ENCODE results near the gene PTMS. TPM values are rescaled to one million over a fixed set of nuclear protein-coding genes. Genes with fewer than 3 reads are reported as not detected.
A peak's percentile ranks its signal among the peaks of the same experiment; 100 is the strongest.

Gene PTMS
- total and polyA plus RNA-seq, 2 of the 13 experiments (the other 11 are each of a cell fraction or from before 2014, with no cell fraction given): 40.5 to 82.4 TPM

- TF ChIP-seq, protein P1, sequence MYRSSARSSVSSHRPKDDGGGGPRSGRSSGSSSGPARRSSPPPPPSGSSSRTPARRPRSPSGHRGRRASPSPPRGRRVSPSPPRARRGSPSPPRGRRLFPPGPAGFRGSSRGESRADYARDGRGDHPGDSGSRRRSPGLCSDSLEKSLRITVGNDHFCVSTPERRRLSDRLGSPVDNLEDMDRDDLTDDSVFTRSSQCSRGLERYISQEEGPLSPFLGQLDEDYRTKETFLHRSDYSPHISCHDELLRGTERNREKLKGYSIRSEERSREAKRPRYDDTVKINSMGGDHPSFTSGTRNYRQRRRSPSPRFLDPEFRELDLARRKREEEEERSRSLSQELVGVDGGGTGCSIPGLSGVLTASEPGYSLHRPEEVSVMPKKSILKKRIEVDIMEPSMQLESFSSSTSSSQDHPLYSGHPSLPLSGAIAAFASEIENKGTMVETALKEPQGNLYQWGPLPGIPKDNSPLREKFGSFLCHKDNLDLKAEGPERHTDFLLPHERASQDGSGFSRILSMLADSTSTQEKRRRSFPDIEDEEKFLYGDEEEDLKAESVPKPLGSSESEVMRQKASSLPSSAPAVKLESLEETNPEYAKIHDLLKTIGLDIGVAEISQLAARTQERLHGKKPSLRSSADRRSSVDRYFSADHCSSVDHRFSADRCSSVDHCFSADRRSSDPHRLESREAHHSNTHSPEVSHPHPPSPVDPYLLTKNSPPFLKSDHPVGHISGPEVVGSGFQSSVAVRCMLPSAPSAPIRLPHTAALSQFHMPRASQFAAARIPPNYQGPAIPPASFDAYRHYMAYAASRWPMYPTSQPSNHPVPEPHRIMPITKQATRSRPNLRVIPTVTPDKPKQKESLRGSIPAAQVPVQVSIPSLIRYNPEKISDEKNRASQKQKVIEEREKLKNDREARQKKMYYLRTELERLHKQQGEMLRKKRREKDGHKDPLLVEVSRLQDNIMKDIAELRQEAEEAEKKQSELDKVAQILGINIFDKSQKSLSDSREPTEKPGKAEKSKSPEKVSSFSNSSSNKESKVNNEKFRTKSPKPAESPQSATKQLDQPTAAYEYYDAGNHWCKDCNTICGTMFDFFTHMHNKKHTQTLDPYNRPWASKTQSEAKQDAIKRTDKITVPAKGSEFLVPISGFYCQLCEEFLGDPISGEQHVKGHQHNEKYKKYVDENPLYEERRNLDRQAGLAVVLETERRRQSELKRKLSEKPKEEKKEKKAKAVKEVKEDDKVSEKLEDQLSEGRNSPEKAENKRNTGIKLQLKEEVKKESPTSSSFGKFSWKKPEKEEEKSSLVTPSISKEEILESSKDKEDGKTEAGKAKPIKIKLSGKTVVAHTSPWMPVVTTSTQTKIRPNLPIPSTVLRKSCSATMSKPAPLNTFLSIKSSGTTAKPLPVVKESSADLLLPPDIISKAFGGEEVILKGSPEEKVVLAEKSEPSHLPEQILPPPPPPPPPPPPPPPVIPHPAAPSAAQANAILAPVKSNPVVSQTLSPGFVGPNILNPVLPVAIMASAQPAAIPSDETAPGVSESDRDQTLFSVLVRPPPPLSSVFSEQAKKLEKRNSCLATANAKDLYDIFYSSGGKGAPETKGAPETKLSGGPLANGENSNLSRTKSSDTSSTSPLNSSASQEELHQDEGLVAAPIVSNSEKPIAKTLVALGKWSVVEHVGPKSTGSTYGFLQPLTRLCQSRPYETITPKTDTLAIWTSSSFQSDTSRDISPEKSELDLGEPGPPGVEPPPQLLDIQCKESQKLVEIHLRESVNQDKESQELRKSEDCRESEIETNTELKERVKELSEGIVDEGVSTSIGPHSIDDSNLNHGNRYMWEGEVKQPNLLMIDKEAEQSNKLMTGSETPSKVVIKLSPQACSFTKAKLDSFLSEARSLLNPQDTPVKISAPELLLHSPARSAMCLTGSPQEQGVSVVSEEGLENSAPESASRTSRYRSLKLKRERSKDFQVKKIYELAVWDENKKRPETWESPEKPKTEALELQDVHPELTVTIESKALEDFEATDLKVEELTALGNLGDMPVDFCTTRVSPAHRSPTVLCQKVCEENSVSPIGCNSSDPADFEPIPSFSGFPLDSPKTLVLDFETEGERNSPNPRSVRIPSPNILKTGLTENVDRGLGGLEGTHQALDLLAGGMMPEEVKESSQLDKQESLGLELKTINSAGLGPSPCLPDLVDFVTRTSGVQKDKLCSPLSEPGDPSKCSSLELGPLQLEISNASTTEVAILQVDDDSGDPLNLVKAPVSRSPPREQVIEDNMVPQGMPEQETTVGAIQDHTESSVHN (CRISPR knock-in tag; IDR thresholded peaks at IDR 0.05): 0 out of 2 replicates have a peak, but pooled peaks have one; percentile 12
- TF ChIP-seq BRCA1 (CRISPR knock-in tag; IDR thresholded peaks at IDR 0.05) (peak; percentile 21; the same call in 1 of the 2 replicates), ZNF235 (CRISPR knock-in tag; IDR thresholded peaks at IDR 0.05; ENCODE audit: borderline replicate concordance) (0 out of 2 replicates have a peak, but pooled peaks have one; percentile 6), SKI (IDR thresholded peaks at IDR 0.05; ENCODE audit: partially characterized antibody) (no peak), ZFP90 (CRISPR knock-in tag; IDR thresholded peaks at IDR 0.05; ENCODE audit: borderline replicate concordance) (no peak), ZNF703 (CRISPR knock-in tag; IDR thresholded peaks at IDR 0.05; ENCODE audit: borderline replicate concordance) (no peak), TBP (CRISPR knock-in tag; IDR thresholded peaks at IDR 0.05) (no peak), HNF1B (CRISPR knock-in tag; IDR thresholded peaks at IDR 0.05) (no peak), ERF (CRISPR knock-in tag; IDR thresholded peaks at IDR 0.05) (no peak), ZNF83 (CRISPR knock-in tag; IDR thresholded peaks at IDR 0.05; ENCODE audit: borderline replicate concordance) (0 out of 2 replicates have a peak, but pooled peaks have one; percentile 12), ZNF256 (CRISPR knock-in tag; conservative IDR thresholded peaks at IDR 0.05) (no peak), CBFB (CRISPR knock-in tag; IDR thresholded peaks at IDR 0.05) (no peak)
- TF ChIP-seq, protein P2, sequence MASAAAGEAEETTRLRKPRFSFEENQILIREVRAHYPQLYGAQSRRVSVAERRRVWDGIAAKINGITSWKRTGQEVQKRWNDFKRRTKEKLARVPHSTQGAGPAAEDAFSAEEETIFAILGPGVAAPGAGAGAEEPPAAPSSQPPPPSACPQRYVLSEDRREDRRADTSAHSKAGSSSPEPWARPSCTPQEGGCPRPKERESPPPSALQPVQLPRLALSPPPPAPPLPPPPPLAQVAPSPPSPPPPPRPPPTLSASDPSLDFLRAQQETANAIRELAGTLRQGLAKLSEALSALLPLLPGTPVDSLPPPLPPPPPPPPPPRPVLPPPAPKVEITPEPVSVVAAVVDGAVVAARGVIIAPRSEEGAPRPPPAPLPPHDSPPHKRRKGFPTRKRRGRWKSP (CRISPR knock-in tag; IDR thresholded peaks at IDR 0.05): peak; percentile 9; the same call in 1 of the 2 replicates
- TF ChIP-seq, protein P3, sequence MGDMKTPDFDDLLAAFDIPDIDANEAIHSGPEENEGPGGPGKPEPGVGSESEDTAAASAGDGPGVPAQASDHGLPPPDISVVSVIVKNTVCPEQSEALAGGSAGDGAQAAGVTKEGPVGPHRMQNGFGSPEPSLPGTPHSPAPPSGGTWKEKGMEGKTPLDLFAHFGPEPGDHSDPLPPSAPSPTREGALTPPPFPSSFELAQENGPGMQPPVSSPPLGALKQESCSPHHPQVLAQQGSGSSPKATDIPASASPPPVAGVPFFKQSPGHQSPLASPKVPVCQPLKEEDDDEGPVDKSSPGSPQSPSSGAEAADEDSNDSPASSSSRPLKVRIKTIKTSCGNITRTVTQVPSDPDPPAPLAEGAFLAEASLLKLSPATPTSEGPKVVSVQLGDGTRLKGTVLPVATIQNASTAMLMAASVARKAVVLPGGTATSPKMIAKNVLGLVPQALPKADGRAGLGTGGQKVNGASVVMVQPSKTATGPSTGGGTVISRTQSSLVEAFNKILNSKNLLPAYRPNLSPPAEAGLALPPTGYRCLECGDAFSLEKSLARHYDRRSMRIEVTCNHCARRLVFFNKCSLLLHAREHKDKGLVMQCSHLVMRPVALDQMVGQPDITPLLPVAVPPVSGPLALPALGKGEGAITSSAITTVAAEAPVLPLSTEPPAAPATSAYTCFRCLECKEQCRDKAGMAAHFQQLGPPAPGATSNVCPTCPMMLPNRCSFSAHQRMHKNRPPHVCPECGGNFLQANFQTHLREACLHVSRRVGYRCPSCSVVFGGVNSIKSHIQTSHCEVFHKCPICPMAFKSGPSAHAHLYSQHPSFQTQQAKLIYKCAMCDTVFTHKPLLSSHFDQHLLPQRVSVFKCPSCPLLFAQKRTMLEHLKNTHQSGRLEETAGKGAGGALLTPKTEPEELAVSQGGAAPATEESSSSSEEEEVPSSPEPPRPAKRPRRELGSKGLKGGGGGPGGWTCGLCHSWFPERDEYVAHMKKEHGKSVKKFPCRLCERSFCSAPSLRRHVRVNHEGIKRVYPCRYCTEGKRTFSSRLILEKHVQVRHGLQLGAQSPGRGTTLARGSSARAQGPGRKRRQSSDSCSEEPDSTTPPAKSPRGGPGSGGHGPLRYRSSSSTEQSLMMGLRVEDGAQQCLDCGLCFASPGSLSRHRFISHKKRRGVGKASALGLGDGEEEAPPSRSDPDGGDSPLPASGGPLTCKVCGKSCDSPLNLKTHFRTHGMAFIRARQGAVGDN (CRISPR knock-in tag; IDR thresholded peaks at IDR 0.05): peak; percentile 81
These were observed 41.8 kb upstream of the PTMS start (continued) for GRCh38 chr12:6724409-6724797.

Measured in HepG2 (cell line).